HG03575 (cell line): ENCODE results near the gene TNFRSF12A.
"Not testable (repeated sequence)": the region's sequence is repeated elsewhere in the genome, so short reads cannot be mapped to it uniquely, and the experiment has no call there.

ENCODE experiments used
- ATAC-seq: cut with Tn5 transposase; IDR thresholded peaks from one replicate; pipeline ENCODE4 v1.9.1; 2021; ENCODE audit not compliant: unreplicated experiment, insufficient number of reproducible peaks, low FRiP score; ENCODE audit errors: extremely low read depth

Gene TNFRSF12A

DNA sequence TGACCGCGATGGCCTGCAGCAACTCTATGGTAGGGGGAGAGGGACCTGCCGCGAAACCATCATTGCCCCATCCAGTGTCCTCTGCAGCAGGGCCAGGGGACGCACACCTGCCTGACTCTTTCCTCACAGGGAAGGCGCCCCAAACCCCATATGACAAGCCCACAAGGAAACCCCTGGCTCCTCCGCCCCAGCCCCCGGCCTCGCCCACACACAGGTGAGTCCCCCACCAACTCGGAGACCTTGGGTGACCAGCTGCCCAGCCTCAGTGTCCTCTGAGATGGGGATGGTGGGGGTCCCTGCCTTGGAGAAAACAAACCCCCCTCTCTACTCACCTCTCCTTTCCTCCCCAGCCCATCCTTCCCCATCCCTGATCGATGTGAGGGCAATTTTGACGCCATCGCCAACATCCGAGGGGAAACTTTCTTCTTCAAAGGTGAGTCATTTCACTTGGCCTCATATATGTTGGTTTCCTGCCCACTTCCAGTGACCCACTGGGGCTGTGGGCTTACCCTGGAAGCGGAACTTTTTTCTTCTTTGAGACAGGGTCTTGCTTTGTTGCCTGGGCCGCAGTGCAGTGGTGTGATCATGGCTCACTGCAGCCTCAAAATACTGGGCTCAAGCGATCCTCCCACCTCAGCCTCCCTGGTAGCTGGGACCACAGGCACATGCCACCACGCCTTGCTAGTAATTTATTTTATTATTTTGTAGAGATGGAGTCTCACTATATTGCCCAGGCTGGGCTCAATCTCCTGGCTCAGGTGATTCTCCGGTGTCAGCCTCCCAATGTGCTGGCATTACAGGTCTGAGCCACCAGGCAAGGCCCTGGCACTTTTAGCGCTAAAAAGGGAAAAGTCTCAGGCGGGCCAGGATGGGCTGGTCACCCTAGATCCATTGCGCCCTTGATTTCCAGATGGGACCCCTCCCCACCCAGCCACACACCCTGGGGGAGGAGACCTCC, 37.3 kb downstream of the TNFRSF12A start:
- ATAC-seq, result no peak

DNA sequence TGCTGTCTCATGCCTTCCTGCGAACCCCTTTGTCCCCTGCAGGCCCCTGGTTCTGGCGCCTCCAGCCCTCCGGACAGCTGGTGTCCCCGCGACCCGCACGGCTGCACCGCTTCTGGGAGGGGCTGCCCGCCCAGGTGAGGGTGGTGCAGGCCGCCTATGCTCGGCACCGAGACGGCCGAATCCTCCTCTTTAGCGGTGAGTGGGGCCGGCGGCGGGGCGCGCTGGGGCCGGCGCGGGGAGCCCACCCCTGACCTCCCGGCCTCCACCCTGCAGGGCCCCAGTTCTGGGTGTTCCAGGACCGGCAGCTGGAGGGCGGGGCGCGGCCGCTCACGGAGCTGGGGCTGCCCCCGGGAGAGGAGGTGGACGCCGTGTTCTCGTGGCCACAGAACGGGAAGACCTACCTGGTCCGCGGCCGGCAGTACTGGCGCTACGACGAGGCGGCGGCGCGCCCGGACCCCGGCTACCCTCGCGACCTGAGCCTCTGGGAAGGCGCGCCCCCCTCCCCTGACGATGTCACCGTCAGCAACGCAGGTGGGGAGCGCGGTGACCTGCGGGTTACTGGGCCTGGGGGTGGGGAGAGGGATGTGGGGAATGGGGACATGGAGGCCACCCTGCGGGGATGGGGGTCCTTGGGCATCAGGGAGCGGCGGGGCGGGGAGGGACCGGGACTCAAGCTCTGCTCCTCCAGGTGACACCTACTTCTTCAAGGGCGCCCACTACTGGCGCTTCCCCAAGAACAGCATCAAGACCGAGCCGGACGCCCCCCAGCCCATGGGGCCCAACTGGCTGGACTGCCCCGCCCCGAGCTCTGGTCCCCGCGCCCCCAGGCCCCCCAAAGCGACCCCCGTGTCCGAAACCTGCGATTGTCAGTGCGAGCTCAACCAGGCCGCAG, 38.2 kb downstream of the TNFRSF12A start:
- no peak for ATAC-seq

DNA sequence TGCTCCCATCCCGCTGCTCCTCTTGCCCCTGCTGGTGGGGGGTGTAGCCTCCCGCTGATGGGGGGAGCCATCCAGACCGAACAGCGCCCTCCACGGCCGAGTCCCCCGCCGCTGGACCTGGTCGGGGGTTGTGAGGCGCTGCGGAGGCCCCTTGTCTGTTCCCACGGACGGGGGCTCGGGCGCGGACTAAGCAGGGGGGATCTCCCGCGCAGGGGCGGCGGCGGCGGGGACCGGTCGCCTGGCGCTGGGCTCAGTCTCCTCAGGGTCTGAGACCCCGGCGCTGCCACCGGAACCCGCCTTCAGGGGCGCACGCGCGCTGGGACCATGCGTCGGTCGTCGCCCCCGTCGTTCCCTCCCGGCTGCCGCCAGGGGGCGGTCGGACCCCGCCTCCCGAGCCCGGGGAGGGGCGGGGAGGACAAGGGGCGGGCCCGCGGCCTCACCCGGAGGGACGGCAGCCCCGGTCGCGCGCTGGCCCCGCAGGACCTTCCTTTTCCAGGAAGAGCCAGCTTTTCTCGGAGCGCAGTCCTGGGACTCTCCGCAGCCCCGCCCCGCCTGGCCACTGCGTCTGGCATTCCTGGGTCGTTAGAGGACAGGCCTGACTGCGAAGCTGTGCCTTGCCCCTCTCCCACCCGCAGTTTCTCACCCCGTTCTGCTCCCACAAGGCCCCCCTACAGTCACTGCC, 39.0 kb downstream of the TNFRSF12A start:
- ATAC-seq, result no peak

DNA sequence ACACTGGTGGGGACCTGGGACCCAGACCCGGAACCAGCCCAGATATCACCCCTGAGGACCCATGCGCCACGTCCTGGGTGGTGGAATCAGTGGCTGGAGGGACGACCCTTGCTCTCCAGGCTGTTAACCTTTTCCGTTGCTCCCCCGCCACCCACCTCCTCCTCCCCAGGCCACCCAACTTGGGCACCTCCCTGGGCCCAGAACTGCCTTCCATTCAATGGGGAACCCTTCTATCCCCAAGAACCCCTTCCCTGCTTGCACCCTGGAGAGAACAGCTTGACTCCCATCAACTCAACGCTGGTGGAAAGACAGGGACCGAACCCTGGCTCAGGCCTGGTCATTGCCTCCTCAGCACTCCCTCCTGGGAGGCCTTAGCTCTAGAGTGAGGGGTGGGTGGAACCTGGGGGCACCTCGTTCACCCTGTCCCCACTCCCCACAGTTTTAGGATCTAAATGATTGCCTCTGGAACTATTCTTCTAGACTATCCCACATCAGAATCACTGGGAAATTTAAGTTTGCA, 39.6 kb downstream of the TNFRSF12A start:
- ATAC-seq, result no peak

DNA sequence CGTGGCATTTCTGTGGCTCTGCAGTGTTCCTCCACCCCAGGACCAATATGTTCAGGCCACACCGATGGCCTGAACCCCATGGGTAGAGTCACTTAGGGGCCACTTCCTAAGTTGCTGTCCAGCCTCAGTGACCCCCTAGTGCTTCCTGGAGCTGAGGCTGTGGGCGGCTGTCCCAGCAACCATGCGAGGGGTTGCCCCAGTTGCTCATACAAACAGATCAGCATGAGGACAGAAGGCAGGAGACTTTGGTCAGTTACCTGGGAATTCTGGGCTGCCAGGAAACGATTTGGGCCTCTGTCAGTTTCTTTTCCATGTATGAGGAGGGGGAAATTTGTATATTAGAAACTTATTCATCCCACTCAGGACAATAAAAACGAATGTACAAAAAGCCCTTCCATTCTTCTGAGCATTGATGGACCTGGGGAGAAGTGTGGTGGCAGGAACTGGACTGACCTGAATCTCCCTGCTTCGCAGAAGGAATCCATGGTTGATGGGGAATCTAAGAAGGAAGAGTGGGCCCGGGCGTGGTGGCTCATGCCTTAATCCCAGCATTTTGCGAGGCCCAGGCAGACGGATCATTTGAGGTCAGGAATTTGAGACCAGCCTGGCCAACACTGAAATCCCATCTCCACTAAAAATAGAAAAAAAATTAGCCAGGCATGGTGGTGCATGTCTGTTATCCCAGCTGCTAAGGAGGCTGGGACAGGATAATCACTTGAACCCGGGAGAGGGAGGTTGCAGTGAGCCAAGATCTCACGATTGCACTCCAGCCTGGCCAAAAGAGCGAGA, 40.4 kb downstream of the TNFRSF12A start:
- no peak for ATAC-seq

DNA sequence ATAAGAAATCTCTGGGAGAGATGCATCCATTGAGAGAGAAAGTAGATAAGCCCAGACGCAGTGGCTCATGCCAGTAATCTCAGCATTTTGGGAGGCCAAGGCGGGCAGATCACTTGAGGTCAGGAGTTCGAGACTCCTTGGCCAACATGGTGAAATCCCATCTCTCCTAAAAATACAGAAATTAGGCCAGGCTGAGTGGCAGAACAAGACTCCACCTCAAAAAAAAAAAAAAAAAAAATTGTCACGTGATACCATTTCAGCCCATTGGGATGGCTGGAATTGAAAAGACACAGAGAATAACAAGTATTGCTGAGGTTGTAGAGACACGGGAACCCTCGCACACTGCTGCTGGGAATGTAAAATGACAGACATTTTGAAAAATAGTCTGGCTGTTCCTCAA, 42.4 kb downstream of the TNFRSF12A start:
- ATAC-seq, result no peak

DNA sequence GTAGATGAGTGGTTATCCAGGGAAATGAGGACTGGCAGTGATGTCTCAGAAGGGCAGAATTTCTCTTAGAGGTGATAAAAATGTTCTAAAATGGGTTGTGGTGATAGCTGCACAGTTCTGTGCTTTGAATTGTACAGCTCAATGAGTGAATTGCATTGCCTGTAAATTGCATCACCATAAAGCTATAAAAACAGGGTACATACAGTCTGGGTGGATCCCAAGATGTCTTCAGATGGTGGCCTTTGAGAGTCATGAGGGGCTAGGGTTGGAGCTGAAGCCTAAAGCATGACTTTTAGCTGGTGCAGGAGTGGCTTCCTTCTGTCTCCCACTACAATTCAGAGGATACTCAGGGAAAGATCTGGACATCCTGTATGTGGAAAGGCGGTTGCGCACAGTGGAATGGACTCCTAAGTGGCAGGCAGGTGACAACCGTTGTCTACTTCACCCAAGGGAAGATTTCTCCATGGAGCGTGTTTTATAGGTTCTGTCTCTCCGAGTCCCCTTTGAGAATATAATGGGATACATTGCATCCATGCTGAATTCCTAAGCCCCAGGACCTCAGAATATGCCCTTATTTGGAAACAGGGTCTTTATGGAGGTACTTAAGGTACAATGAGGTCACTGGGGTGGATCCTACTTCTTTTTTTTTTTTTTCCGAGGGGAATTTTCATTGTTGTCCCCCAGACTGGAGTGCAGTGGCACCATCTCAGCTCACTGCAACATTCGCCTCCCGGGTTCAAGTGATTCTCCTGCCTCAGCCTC, 43.6 kb downstream of the TNFRSF12A start:
- ATAC-seq, result no peak

DNA sequence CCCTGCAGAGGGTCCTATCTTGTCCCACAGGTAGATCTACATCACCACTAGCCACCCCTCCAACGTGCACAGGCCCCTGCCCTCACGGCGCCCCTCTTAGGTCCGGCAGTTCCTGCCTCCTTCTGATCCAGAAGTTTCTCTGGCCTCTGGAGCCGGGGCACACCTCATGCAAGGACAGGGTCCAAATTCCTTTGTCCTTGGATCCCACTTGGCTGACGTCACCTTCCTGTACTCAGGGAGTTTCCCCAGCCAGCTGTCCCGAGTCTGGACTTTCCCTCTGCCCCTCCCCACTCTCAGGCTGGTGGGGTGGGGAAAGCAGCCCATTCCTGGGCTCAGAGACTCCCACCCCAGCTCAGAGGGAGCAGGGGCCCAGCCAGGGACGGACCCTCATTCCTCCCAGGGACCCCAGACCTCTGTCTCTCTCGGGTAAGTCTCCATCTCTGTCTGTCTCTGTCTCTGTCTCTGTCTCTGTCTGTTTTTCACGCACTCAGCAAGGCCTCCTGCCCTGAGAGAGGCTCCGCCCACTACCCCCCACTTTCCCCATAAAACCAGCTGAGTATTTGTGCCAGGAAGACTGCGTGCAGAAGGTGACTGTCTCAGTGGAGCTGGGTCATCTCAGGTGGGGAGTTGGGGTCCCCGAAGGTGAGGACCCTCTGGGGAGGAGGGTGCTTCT, 45.0 kb downstream of the TNFRSF12A start, which contains the start of gene IL32:
TSS of gene IL32 (plus strand) at position 572 of the 673 bp plus-strand sequence. CDS start 172 bp downstream, outside the sequence.
- no peak for ATAC-seq

DNA sequence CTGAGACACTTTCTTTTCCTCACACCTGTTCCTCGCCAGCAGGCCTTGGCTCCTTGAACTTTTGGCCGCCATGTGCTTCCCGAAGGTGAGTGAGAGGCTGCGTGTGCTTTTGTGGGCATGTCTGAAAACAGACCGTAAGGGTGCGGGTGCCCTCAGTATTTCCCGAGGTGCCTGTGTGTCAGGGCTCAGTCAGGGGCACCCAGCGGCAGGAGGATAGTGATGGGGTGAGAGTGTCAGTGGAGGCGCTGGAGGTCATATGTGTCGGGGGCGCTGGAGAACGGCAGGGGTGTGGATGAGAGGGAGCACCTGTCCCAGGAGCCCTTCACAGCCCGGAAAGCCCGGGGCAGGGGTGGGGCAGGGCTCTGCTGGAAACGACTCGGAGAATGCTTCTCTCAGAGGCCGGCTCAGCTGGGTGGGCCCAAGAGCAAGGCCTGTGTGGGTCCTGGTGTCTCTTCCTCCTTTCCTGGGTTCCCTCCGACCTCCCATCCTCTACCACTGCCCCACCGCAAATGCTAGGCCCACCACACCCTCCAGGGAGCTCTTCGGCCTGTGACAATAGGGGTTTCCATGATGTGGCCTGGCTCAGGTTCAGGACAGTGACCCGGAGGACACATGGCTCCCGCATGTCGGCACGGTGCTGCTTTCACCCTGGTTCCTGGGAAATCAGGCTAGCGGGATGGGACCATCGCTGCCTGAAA, 45.7 kb downstream of the TNFRSF12A start:
- no peak for ATAC-seq

DNA sequence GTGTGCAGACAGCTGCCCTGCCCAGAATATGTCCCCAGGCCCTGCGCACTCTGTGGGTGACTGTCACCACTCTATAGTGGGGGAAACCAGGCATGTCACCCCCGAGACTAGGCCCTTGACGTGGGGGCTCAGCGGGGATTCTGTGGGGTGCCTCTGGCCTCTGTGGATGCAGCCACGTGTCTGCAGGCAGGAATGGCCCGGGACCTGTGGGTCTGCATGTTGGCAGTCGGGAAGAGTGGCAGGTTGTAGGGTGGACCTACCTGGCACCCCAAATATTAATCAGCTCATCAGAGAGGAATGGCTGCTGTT, 46.2 kb downstream of the TNFRSF12A start:
- ATAC-seq, result no peak

DNA sequence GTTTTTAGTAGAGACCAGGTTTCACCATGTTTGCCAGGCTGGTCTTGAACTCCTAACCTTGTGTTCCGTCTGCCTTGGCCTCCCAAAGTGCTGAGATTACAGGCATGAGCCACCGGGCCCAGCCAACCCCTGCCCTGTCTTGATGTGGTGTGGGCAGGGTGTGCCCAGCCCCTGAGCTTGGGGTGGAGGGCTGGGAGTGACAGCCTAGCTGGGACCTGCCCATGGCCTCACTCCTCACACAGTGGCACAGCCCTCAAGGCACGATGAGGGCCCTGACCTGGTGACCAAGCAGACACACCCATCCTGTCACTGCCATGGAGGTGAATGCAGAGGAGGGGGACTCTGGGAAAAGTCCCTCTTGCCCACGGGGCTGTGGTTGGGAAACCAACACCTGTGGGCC, 48.3 kb downstream of the TNFRSF12A start:
- no peak for ATAC-seq

DNA sequence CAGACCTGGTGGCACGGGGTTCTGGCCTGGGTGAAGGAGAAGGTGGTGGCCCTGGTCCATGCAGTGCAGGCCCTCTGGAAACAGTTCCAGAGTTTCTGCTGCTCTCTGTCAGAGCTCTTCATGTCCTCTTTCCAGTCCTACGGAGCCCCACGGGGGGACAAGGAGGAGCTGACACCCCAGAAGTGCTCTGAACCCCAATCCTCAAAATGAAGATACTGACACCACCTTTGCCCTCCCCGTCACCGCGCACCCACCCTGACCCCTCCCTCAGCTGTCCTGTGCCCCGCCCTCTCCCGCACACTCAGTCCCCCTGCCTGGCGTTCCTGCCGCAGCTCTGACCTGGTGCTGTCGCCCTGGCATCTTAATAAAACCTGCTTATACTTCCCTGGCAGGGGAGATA, 49.0 kb downstream of the TNFRSF12A start:
- ATAC-seq, result not testable (repeated sequence)

DNA sequence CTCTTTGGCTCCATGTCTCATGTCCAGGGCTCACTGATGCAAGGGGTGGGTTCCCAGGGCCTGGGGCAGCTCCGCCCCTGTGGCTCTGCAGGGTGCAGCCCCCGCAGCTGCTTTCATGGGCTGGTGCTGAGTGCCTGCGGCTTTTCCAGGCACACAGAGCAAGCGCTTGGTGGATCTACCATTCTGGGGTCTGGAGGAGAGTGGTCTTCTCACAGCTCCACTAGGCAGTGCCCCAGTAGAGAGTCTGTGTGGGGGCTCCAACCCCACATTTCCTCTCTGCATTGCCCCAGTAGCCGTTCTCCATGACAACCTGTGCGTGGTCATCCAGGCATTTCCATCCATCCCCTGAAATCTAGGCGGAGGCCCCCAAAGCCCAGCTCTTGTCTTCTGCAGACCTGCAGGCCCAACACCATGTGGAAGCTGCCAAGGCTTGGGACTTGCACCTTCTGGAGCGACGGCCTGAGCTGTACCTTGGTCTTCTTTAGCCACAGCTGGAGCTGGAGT, 50.5 kb downstream of the TNFRSF12A start:
- no peak for ATAC-seq

DNA sequence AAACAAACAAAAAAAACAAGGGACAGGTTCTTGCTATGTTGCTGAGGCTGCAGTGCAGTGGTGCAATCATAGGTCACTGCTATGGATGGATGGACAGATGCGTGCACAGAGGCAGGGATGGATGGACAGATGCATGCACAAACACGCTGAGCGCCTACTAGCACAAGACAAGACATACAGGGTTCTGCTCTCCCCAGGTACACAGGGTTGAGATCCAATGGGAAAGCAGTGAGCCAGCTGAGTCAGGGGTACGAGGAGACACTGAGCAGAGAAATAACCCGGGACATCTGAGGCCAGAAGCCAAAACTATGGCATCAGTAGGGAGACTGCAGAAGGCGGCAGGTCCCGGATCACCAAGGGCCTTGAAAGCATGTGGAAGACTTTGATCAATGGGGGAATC, 51.5 kb downstream of the TNFRSF12A start:
- ATAC-seq, result no peak
